GM20000 (cell line): ENCODE data around the gene ENOX1.

Experiments used
- DNase-seq: peaks from one replicate; pipeline ENCODE4 v3.0.0; 2012; ENCODE audit warnings: low spot score
- TF ChIP-seq, protein P1 (sequence below): IDR thresholded peaks from 2 replicates; pipeline ENCODE4 v1.5.1; 2012; ENCODE audit warnings: mild to moderate bottlenecking, control low read depth; ENCODE audit errors: extremely low read depth, missing control alignments

Gene ENOX1

DNA sequence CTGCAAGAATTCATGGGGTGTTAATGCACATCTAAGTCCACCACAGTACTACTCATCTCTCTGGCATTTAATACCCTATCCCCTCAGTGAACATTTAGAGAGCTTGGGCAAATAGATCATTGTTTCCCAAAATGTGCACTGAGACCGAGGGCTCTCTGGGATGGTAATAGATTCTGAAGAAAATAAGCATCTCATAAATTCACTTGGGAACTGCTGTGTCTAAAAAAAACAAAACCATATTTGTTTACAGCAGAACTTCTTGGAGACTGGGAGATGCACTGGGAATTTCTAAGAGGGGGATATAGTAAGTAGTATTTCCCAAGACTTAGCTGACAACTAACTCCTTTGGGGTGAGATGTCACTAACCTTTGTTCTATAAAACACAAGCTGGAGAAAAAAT, 58.4 kb downstream of the ENOX1 start:
- TF ChIP-seq, protein P1, sequence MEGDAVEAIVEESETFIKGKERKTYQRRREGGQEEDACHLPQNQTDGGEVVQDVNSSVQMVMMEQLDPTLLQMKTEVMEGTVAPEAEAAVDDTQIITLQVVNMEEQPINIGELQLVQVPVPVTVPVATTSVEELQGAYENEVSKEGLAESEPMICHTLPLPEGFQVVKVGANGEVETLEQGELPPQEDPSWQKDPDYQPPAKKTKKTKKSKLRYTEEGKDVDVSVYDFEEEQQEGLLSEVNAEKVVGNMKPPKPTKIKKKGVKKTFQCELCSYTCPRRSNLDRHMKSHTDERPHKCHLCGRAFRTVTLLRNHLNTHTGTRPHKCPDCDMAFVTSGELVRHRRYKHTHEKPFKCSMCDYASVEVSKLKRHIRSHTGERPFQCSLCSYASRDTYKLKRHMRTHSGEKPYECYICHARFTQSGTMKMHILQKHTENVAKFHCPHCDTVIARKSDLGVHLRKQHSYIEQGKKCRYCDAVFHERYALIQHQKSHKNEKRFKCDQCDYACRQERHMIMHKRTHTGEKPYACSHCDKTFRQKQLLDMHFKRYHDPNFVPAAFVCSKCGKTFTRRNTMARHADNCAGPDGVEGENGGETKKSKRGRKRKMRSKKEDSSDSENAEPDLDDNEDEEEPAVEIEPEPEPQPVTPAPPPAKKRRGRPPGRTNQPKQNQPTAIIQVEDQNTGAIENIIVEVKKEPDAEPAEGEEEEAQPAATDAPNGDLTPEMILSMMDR: no peak
- DNase-seq: no peak

DNA sequence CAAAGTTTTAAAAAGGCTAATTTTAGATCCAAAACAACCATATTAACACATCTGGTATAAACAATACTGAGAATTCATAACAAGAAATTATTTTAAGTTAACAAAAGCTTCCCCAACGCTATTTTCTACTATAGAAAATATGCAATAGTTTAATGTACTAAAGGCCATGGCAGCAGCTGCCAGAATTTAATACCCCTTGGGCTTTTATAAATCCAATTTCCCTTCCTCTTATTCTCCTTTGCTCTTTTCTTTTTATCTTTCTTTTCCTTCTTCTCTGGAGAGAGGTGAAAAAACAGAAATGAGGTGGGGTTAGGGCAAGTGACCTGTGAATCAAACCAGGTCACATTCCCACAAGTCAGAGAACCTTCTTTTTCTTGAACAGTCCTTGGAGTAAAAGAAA, 58.9 kb downstream of the ENOX1 start:
- TF ChIP-seq, protein P1: no peak
- no peak for DNase-seq

DNA sequence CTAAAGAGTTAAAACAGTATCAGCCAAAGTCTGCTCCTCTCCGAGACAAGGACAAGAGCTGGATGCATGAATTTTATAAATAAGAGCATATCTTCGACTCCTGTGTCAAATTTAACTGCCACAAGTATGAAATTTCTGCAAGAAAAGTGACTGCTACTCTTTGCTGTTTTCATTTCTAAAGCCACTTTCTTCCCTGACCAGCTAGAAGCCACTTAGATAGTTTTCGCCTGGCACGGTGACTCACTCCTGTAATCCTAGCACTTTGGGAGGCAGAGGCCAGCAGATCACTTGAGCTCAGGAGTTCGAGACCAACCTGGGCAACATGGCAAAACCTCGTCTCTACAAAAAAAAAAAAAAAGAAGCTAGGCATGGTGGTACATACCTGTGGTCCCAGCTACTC, 61.3 kb downstream of the ENOX1 start:
- no peak for DNase-seq
- TF ChIP-seq, protein P1: no peak

DNA sequence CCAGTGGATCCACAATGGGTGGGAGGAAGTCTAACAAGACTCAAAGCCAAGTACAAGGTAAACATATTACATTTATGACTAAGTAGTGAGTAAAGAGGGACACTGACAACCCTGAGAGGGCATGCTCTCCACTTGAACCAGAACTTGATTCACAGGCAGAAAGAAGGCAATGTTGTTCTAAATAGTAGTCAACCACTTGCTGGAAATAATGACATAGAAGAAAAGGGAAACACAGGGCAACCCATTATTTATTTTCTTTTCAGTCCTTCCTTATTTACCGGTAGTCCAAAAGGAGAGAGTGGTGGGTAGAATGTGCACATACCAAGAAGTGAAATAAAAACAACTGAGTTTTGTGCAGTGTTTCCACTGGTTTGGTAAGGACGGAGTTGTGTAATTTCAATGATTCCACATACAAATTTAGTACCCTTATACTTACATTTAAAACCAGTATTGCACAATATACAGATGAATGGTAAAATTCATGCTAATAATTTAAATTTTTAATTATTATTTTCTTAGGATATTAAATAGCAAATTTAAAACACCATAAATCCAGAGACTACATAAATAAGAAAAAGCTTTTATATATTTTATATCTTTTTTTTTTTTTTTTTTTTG, 65.9 kb downstream of the ENOX1 start:
- TF ChIP-seq, protein P1: no peak
- no peak for DNase-seq

DNA sequence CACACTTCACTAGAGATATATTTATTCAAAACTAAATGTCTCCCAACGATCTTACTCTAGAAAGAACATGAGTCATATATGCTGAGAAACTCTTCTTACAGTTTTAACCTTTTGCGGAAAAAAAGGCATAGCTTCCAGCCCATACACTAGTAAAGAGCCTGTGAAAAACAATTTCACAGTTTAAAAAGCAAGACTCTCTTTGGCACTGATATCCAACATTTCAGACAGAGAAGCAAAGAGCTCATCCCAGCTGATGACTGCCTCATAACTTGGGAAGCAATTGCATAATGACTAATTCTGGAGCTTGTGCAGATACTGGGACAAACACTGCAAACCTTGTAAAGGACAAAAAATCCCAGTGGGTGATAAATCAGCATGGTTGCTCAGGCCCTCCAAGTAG, 88.0 kb downstream of the ENOX1 start:
- TF ChIP-seq, protein P1: no peak
- no peak for DNase-seq

DNA sequence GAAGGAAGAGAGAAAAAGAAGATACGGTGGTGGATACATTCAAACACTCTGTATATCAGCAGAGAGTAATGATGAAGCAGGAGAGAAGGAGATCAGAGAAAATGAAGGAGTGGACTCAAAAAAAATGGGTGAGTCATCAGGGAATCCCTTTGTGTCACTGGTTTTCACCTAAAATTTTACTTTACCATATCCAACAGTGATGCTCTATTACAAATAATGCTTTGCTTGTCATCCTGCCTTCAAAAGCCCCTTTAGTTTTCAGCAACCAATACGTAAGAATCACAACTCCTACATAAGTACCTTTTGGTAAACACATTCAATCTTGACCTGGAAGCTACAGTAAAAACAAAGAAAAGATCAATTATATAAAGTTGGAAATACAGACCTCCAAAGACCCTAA, 88.8 kb downstream of the ENOX1 start:
- TF ChIP-seq, protein P1: no peak
- no peak for DNase-seq

DNA sequence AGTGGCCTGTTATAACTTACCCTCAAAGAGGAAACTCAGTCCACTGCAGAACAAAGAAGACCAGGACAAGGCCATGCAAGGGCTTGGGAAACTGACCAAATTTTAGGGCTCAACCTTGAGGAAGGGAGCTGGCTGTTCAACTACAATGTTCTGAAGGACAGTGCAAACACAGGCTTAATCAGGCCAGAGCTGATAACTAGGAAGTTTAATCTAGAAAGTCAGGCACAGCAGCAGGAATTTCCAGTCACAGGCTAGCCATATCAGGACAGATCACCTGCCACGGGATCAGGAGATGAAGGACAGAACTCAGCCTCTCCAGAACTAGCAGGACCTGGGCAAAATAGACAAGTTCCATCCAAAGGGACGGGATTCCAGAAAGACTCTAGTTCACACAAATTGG, 89.4 kb downstream of the ENOX1 start:
- TF ChIP-seq, protein P1: no peak

More for the DNA sequence above, 89.4 kb downstream of the ENOX1 start:
- DNase-seq: no peak
